Stimulated activated naive CD8-positive, alpha-beta T cell treated with anti-CD3 and anti-CD28 coated beads, Interleukin-15, Interleukin-2, amounts not matched to agents 100 ng/mL and 50 ng/mL, for 24 hours (primary cell): ENCODE data around the gene USF1.

Source experiments
- H3K27ac Mint-ChIP-seq: one replicate; pipeline ENCODE4 v1.8.0; 2021; ENCODE audit warnings: mild to moderate bottlenecking, mixed read lengths
- H3K27me3 Mint-ChIP-seq: one replicate; pipeline ENCODE4 v1.8.0; 2021; ENCODE audit warnings: mixed read lengths
- H3K36me3 Mint-ChIP-seq: one replicate; pipeline ENCODE4 v1.8.0; 2021; ENCODE audit warnings: low read depth, mixed read lengths
- H3K4me1 Mint-ChIP-seq: one replicate; pipeline ENCODE4 v1.8.0; 2021; ENCODE audit warnings: low read depth, mixed read lengths
- H3K4me3 Mint-ChIP-seq: one replicate; pipeline ENCODE4 v1.8.0; 2021; ENCODE audit warnings: mild to moderate bottlenecking, mixed read lengths
- H3K9me3 Mint-ChIP-seq: one replicate; pipeline ENCODE4 v1.8.0; 2021; ENCODE audit warnings: mixed read lengths

Gene USF1

GRCh38 chr1:161083748-161084596 lies 38.2 kb upstream of the USF1 start:
- no peaks in the 10 kb centered on the region for H3K36me3 Mint-ChIP-seq
- peaks cover 7% of the 10 kb centered on the region for H3K4me1 Mint-ChIP-seq
- no peaks in the 10 kb centered on the region for H3K9me3 Mint-ChIP-seq
- no peak overlapping the region for H3K27ac Mint-ChIP-seq
- H3K27me3 Mint-ChIP-seq: no peaks in the 10 kb centered on the region
- no peak overlapping the region for H3K4me3 Mint-ChIP-seq

- Mint-ChIP-seq H3K27ac (no peak overlapping the region), H3K4me1 (peaks cover 7% of the 10 kb centered on the region), H3K36me3 (no peaks in the 10 kb centered on the region), H3K27me3 (no peaks in the 10 kb centered on the region), H3K4me3 (no peak overlapping the region), H3K9me3 (no peaks in the 10 kb centered on the region)
Measured at GRCh38 chr1:161082996-161083747, 37.4 kb upstream of the USF1 start.

GRCh38 chr1:161082483-161082882 lies 36.7 kb upstream of the USF1 start:
- peaks cover 7% of the 10 kb centered on the region for H3K4me1 Mint-ChIP-seq
- no peaks in the 10 kb centered on the region for H3K27me3 Mint-ChIP-seq
- no peak overlapping the region for H3K27ac Mint-ChIP-seq
- no peaks in the 10 kb centered on the region for H3K36me3 Mint-ChIP-seq
- H3K4me3 Mint-ChIP-seq: no peak overlapping the region
- no peaks in the 10 kb centered on the region for H3K9me3 Mint-ChIP-seq

GRCh38 chr1:161081519-161081918 lies 35.7 kb upstream of the USF1 start:
- Mint-ChIP-seq H3K9me3 (no peaks in the 10 kb centered on the region), H3K36me3 (no peaks in the 10 kb centered on the region), H3K27me3 (no peaks in the 10 kb centered on the region), H3K4me3 (no peak overlapping the region), H3K4me1 (peaks cover 7% of the 10 kb centered on the region), H3K27ac (no peak overlapping the region)

GRCh38 chr1:161080441-161081405 lies 34.9 kb upstream of the USF1 start:
- H3K27me3 Mint-ChIP-seq: no peaks in the 10 kb centered on the region
- H3K9me3 Mint-ChIP-seq: no peaks in the 10 kb centered on the region
- no peaks in the 10 kb centered on the region for H3K36me3 Mint-ChIP-seq
- no peak overlapping the region for H3K27ac Mint-ChIP-seq
- no peak overlapping the region for H3K4me3 Mint-ChIP-seq
- peaks cover 7% of the 10 kb centered on the region for H3K4me1 Mint-ChIP-seq

- H3K4me3 Mint-ChIP-seq: no peak overlapping the region
Measured at GRCh38 chr1:161079436-161080110, 33.8 kb upstream of the USF1 start.

GRCh38 chr1:161077426-161077825 lies 31.6 kb upstream of the USF1 start:
- Mint-ChIP-seq H3K9me3 (no peaks in the 10 kb centered on the region), H3K27me3 (no peaks in the 10 kb centered on the region), H3K4me1 (peaks cover 7% of the 10 kb centered on the region), H3K4me3 (no peak overlapping the region), H3K36me3 (no peaks in the 10 kb centered on the region), H3K27ac (no peak overlapping the region)

More at GRCh38 chr1:161079436-161080110, 33.8 kb upstream of the USF1 start:
- Mint-ChIP-seq H3K4me1 (peaks cover 7% of the 10 kb centered on the region), H3K27ac (no peak overlapping the region), H3K27me3 (no peaks in the 10 kb centered on the region), H3K36me3 (no peaks in the 10 kb centered on the region), H3K9me3 (no peaks in the 10 kb centered on the region)

- Mint-ChIP-seq H3K4me1 (peaks cover 17% of the 10 kb centered on the region), H3K36me3 (no peaks in the 10 kb centered on the region), H3K27ac (no peak overlapping the region), H3K27me3 (no peaks in the 10 kb centered on the region), H3K4me3 (no peak overlapping the region), H3K9me3 (no peaks in the 10 kb centered on the region)
Measured at GRCh38 chr1:161076410-161076809, 30.6 kb upstream of the USF1 start.

- Mint-ChIP-seq H3K27ac (no peak overlapping the region), H3K4me3 (no peak overlapping the region), H3K36me3 (no peaks in the 10 kb centered on the region), H3K27me3 (no peaks in the 10 kb centered on the region), H3K4me1 (peaks cover 26% of the 10 kb centered on the region), H3K9me3 (no peaks in the 10 kb centered on the region)
Measured at GRCh38 chr1:161074676-161075368, 29.0 kb upstream of the USF1 start.

GRCh38 chr1:161073474-161074121 lies 27.8 kb upstream of the USF1 start:
- H3K4me3 Mint-ChIP-seq: no peak overlapping the region
- peaks cover 26% of the 10 kb centered on the region for H3K4me1 Mint-ChIP-seq
- H3K27ac Mint-ChIP-seq: no peak overlapping the region
- peaks cover 10% of the 10 kb centered on the region for H3K36me3 Mint-ChIP-seq
- no peaks in the 10 kb centered on the region for H3K27me3 Mint-ChIP-seq
- no peaks in the 10 kb centered on the region for H3K9me3 Mint-ChIP-seq

- H3K27ac Mint-ChIP-seq: no peak overlapping the region
- peaks cover 31% of the 10 kb centered on the region for H3K4me1 Mint-ChIP-seq
- H3K36me3 Mint-ChIP-seq: peaks cover 13% of the 10 kb centered on the region
- no peak overlapping the region for H3K4me3 Mint-ChIP-seq
- H3K27me3 Mint-ChIP-seq: no peaks in the 10 kb centered on the region
- no peaks in the 10 kb centered on the region for H3K9me3 Mint-ChIP-seq
Measured at GRCh38 chr1:161072751-161073449, 27.1 kb upstream of the USF1 start.

- Mint-ChIP-seq H3K36me3 (peaks cover 23% of the 10 kb centered on the region), H3K9me3 (no peaks in the 10 kb centered on the region), H3K4me1 (peaks cover 41% of the 10 kb centered on the region), H3K4me3 (no peak overlapping the region), H3K27ac (peak overlapping the region; percentile 19), H3K27me3 (no peaks in the 10 kb centered on the region)
Measured at GRCh38 chr1:161071886-161072371, 26.2 kb upstream of the USF1 start.

GRCh38 chr1:161070761-161071160 lies 25.0 kb upstream of the USF1 start:
- H3K4me1 Mint-ChIP-seq: peaks cover 51% of the 10 kb centered on the region
- no peak overlapping the region for H3K4me3 Mint-ChIP-seq

More at GRCh38 chr1:161070761-161071160, 25.0 kb upstream of the USF1 start:
- H3K27me3 Mint-ChIP-seq: no peaks in the 10 kb centered on the region
- H3K36me3 Mint-ChIP-seq: peaks cover 32% of the 10 kb centered on the region
- H3K9me3 Mint-ChIP-seq: no peaks in the 10 kb centered on the region
- peak overlapping the region; percentile 99 for H3K27ac Mint-ChIP-seq
